Glutamatergic neuron (in vitro differentiated cells): ENCODE results near the gene CRYZL1. TPM values are rescaled to one million over a fixed set of nuclear protein-coding genes. Genes with fewer than 3 reads are reported as not detected.

Source experiments
- DNase-seq: peaks from one replicate; pipeline ENCODE4 v3.0.0; 2022
- H3K27ac Mint-ChIP-seq: one replicate; pipeline ENCODE4 v1.8.0; 2020; ENCODE audit warnings: mild to moderate bottlenecking, mixed read lengths, inconsistent platforms; ENCODE audit not compliant: unreplicated experiment
- H3K27me3 Mint-ChIP-seq: one replicate; pipeline ENCODE4 v1.8.0; 2020; ENCODE audit warnings: mild to moderate bottlenecking, moderate library complexity, mixed read lengths, inconsistent platforms; ENCODE audit not compliant: unreplicated experiment
- H3K36me3 Mint-ChIP-seq: one replicate; pipeline ENCODE4 v1.8.0; 2020; ENCODE audit warnings: mild to moderate bottlenecking, mixed read lengths, inconsistent platforms; ENCODE audit not compliant: unreplicated experiment
- H3K4me1 Mint-ChIP-seq: one replicate; pipeline ENCODE4 v1.8.0; 2020; ENCODE audit warnings: mild to moderate bottlenecking, low read depth, mixed read lengths, inconsistent platforms; ENCODE audit not compliant: unreplicated experiment
- H3K4me3 Mint-ChIP-seq: one replicate; pipeline ENCODE4 v1.8.0; 2020; ENCODE audit warnings: mild to moderate bottlenecking, mixed read lengths, inconsistent platforms; ENCODE audit not compliant: unreplicated experiment
- H3K9me3 Mint-ChIP-seq: one replicate; pipeline ENCODE4 v1.8.0; 2020; ENCODE audit warnings: mild to moderate bottlenecking, moderate library complexity, mixed read lengths, inconsistent platforms; ENCODE audit not compliant: unreplicated experiment
- total RNA-seq: library from RNA; stranded (reverse); fragmentation: NEBNext Ultra II Directional; extraction: Animal tissue kit (Norgen Biotek cat#: 25700); gene quantifications from one replicate; pipeline ENCODE4 v1.2.1, GENCODE V29; 2021; ENCODE audit not compliant: unreplicated experiment
- TF ChIP-seq, protein P1 (sequence below): fragments of 200-600 bp; sonication (generic); IDR thresholded peaks from one replicate; pipeline ENCODE4 v1.5.0; 2021; ENCODE audit not compliant: partially characterized antibody, unreplicated experiment

The CRYZL1 gene
- total RNA-seq, 1 donor from 2014 or later, result 50.3 TPM

DNA sequence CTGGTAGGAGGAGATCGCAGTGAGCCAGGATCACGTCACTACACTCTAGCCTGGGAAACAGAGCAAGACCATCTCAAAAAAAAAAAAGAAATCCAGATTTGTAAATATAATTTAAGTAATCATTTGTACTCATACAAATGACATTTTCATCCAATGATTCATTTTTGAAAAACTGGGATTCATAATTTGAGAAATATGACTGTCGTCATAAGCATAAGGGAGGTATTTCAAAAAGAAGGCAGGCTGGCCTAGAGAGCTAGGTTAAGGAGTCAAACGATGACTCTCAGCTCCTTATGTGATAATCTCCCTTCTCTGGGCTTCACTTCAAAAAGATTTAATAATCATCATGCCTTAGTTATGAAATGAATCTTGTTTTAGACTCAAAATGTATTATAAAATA, 101.9 kb downstream of the CRYZL1 start:
- H3K36me3 Mint-ChIP-seq, result peaks cover 6% of the 10 kb centered on the region
- no peak for DNase-seq
- peaks cover 15% of the 10 kb centered on the region for H3K9me3 Mint-ChIP-seq
- no peak overlapping the region for H3K27ac Mint-ChIP-seq
- no peak overlapping the region for H3K4me3 Mint-ChIP-seq
- H3K27me3 Mint-ChIP-seq, result peaks cover 13% of the 10 kb centered on the region
- peaks cover 7% of the 10 kb centered on the region for H3K4me1 Mint-ChIP-seq
- TF ChIP-seq, protein P1, sequence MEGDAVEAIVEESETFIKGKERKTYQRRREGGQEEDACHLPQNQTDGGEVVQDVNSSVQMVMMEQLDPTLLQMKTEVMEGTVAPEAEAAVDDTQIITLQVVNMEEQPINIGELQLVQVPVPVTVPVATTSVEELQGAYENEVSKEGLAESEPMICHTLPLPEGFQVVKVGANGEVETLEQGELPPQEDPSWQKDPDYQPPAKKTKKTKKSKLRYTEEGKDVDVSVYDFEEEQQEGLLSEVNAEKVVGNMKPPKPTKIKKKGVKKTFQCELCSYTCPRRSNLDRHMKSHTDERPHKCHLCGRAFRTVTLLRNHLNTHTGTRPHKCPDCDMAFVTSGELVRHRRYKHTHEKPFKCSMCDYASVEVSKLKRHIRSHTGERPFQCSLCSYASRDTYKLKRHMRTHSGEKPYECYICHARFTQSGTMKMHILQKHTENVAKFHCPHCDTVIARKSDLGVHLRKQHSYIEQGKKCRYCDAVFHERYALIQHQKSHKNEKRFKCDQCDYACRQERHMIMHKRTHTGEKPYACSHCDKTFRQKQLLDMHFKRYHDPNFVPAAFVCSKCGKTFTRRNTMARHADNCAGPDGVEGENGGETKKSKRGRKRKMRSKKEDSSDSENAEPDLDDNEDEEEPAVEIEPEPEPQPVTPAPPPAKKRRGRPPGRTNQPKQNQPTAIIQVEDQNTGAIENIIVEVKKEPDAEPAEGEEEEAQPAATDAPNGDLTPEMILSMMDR, result no peak

Other genes starting within 250 kb of the CRYZL1 start
- gene IFNGR2, start 238.3 kb downstream of the CRYZL1 start, total RNA-seq, result 9.6 TPM
- gene TMEM50B, start 161.8 kb downstream of the CRYZL1 start, total RNA-seq, result 37.5 TPM
- 5.3 TPM for gene DNAJC28, start 150.0 kb downstream of the CRYZL1 start, total RNA-seq
- 70.3 TPM for gene GART, start 99.6 kb downstream of the CRYZL1 start, total RNA-seq
- 289 TPM for gene SON, start 98.7 kb downstream of the CRYZL1 start, total RNA-seq
- gene DONSON, start 53.1 kb downstream of the CRYZL1 start, total RNA-seq, result 8.5 TPM
- gene ITSN1, start 760 bp upstream of the CRYZL1 start, total RNA-seq, result 89.1 TPM